GM10266 (cell line): ENCODE measurements around the gene F2RL2.

Experiments
- DNase-seq: peaks from one replicate; pipeline ENCODE4 v3.0.0; 2012; ENCODE audit errors: extremely low spot score
- TF ChIP-seq, protein P1 (sequence below): IDR thresholded peaks from 2 replicates; pipeline ENCODE4 v1.5.1; 2012; ENCODE audit warnings: mild to moderate bottlenecking, low read depth; ENCODE audit not compliant: control insufficient read depth, insufficient read depth; ENCODE audit errors: missing control alignments

Gene F2RL2

GRCh38 chr5:76662521-76662920 lies 39.3 kb upstream of the F2RL2 start:
- TF ChIP-seq, protein P1, sequence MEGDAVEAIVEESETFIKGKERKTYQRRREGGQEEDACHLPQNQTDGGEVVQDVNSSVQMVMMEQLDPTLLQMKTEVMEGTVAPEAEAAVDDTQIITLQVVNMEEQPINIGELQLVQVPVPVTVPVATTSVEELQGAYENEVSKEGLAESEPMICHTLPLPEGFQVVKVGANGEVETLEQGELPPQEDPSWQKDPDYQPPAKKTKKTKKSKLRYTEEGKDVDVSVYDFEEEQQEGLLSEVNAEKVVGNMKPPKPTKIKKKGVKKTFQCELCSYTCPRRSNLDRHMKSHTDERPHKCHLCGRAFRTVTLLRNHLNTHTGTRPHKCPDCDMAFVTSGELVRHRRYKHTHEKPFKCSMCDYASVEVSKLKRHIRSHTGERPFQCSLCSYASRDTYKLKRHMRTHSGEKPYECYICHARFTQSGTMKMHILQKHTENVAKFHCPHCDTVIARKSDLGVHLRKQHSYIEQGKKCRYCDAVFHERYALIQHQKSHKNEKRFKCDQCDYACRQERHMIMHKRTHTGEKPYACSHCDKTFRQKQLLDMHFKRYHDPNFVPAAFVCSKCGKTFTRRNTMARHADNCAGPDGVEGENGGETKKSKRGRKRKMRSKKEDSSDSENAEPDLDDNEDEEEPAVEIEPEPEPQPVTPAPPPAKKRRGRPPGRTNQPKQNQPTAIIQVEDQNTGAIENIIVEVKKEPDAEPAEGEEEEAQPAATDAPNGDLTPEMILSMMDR = no peak
- DNase-seq = no peak

- no peak for DNase-seq
- TF ChIP-seq, protein P1 = no peak
Observed at GRCh38 chr5:76660360-76660759, 37.2 kb upstream of the F2RL2 start.

GRCh38 chr5:76657683-76658311 lies 34.6 kb upstream of the F2RL2 start:
- TF ChIP-seq, protein P1 = no peak
- no peak for DNase-seq

DNA sequence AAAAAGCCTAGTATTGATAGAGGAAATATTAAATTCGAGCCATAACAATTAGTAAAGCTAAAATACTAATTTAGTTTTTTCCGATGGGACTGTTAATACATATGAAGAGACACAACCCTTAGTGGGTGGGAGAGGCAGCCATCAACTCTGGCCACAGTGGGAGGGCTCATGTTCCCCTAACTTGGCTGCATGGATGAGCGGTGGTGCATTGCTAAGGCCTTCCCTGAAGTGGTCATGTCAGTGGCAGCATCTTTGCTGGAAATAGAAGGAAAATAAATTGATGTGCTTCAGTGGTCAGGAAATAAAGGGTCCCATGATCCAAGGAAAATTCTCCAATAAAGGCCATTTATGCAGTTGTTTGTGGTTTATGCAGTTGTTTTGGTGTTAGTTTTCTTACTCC lies 33.9 kb upstream of the F2RL2 start:
- no peak for DNase-seq
- TF ChIP-seq, protein P1 = no peak

GRCh38 chr5:76652809-76653414 lies 29.7 kb upstream of the F2RL2 start:
- TF ChIP-seq, protein P1 = no peak
- DNase-seq = no peak

DNA sequence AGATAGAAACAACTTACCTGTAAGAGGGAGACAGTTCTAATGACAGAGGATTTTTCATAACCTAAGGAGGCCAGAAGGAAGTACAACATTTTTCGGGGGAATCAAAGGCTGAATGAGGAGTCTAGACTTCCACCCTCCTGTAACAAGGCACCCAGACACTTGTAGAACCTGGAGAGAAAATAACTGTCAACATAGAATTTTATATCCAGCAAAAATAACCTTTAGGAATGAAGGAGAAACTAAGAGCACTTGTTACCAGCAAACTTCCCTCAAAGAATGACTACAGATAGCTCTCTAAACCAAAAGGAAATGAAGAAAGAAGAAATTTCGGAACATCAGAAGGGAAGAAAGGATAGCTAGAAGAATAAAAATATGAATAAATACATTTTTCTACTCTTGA lies 25.9 kb upstream of the F2RL2 start:
- TF ChIP-seq, protein P1 = no peak
- DNase-seq = no peak

DNA sequence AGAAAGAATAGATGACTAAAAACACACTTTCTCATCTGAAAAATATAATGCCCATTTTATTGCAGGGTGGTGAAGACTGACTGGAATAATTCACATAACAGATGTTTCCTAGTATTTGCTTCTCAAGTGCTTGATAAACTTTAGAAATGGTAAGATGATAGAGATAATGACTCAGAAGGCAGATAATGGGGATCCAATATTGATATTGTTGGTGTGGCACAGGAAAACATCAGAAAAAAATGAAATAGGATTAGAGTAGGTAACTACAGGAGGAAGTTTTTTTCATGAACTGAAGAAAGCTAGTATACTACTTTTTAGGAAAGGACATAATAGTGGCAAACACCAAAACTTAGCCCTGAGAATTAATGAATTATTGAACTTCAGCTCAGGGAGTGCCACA lies 20.2 kb upstream of the F2RL2 start:
- TF ChIP-seq, protein P1 = no peak
- DNase-seq = no peak
